HCT116 (cell line): ENCODE data around the gene ZNF600. TPM values are rescaled to one million over a fixed set of nuclear protein-coding genes. Genes with fewer than 3 reads are reported as not detected.
"Not testable (repeated sequence)": the region's sequence is repeated elsewhere in the genome, so short reads cannot be mapped to it uniquely, and the experiment has no call there.

Experiments
- ATAC-seq: fragments of 200-7000 bp; cut with Tn5 transposase; 2 replicates; pipeline ENCODE4 v1.9.1; 2020; ENCODE audit warnings: mild to moderate bottlenecking, moderate library complexity
- BruUV-seq: library from RNA; stranded (reverse); fragments of 400-500 nt; replicated peaks from 2 replicates; lab custom pipeline; 2021; lab: Mats Ljungman, UMichigan
- CTCF ChIA-PET: fragments of 300-600 bp; sonication (Branson Sonifier 250); formaldehyde crosslinking; loops from one replicate; lab custom pipeline; 2021; ENCODE audit warnings: antibody characterized with exemption; lab: Charles Lee
- POLR2A ChIA-PET: fragments of 300-600, 350-600 bp; sonication (Branson Sonifier 250); formaldehyde crosslinking; loops from one replicate; lab custom pipeline; 2021; ENCODE audit warnings: antibody characterized with exemption; lab: Charles Lee
- RAD21 ChIA-PET, 2 experiments: fragments of 300-600 bp; sonication (Branson Sonifier 250); formaldehyde crosslinking; loops; one replicate each; lab custom pipeline; 2023; ENCODE audit warnings: low total read pairs in 2 of 2; ENCODE audit not compliant: uncharacterized antibody in 2 of 2, unreplicated experiment in 2 of 2, low non-redundant PET in 1 of 2; lab: Charles Lee
- DNase-seq: peaks from one replicate; pipeline ENCODE4 v3.0.0-alpha.2; 2010; ENCODE audit warnings: low read depth, low spot score
- H2AFZ ChIP-seq: fragments of 200-600 bp; shearing (Covaris generic), sonication (generic); 2 replicates; pipeline ENCODE4 v1.6.1; 2017; ENCODE audit warnings: low read depth, mixed run types, mixed read lengths, antibody characterized with exemption, low read length; ENCODE audit not compliant: poor library complexity, severe bottlenecking
- H3K27ac ChIP-seq: 2 replicates; pipeline ENCODE4 v1.5.1; 2012; ENCODE audit warnings: low read depth, low read length
- H3K27me3 ChIP-seq: fragments of 200-600 bp; sonication (generic); 2 replicates; pipeline ENCODE4 v1.6.1; 2016; ENCODE audit warnings: mixed run types, low read length, mixed read lengths; ENCODE audit not compliant: insufficient read depth
- H3K36me3 ChIP-seq, 2 experiments: fragments of 200-500 bp in 1 of 2; fragments of 200-600 bp in 1 of 2; sonication (Bioruptor generic) in 1 of 2; sonication (generic) in 1 of 2; 2 replicates each; pipeline versions ENCODE4 v1.5.1 to v1.6.1; 2014 to 2016; ENCODE audit warnings: low read length in 2 of 2, inconsistent platforms in 1 of 2, mixed read lengths in 1 of 2, mixed run types in 1 of 2; ENCODE audit not compliant: insufficient read depth in 2 of 2, control insufficient read depth in 1 of 2
- H3K4me1 ChIP-seq, 2 experiments: fragments of 200-600 bp in 1 of 2; sonication (generic) in 1 of 2; 2 replicates each; pipeline versions ENCODE4 v1.5.1 to v1.6.1; 2012 to 2017; ENCODE audit warnings: low read length in 2 of 2, inconsistent platforms in 1 of 2, mild to moderate bottlenecking in 1 of 2, mixed read lengths in 1 of 2, mixed run types in 1 of 2, moderate library complexity in 1 of 2; ENCODE audit not compliant: insufficient read depth in 2 of 2, control insufficient read depth in 1 of 2
- H3K4me2 ChIP-seq: fragments of 200-600 bp; sonication (generic); 2 replicates; pipeline ENCODE4 v1.6.1; 2017; ENCODE audit warnings: mixed run types, low read length, mixed read lengths
- H3K4me3 ChIP-seq, 2 experiments: fragments of 200-600 bp in 1 of 2; sonication (generic) in 1 of 2; replicated peaks in 1 of 2; 2 replicates each; pipeline ENCODE4 v1.5.1; 2011 to 2016; ENCODE audit warnings: low read length in 2 of 2, control low read depth in 1 of 2, low read depth in 1 of 2, mild to moderate bottlenecking in 1 of 2, mixed read lengths in 1 of 2, mixed run types in 1 of 2
- H3K79me2 ChIP-seq: fragments of 200-600 bp; sonication (generic); 2 replicates; pipeline ENCODE4 v1.6.1; 2017; ENCODE audit warnings: mild to moderate bottlenecking, mixed run types, low read length, moderate library complexity, mixed read lengths; ENCODE audit not compliant: insufficient read depth
- H3K9ac ChIP-seq: fragments of 200-600 bp; sonication (generic); 2 replicates; pipeline ENCODE4 v1.6.1; 2016; ENCODE audit warnings: low read length, mixed read lengths
- H3K9me2 ChIP-seq: fragments of 200-600 bp; sonication (generic), shearing (Covaris generic); 2 replicates; pipeline ENCODE4 v1.6.1; 2017; ENCODE audit warnings: mixed run types, mild to moderate bottlenecking, moderate library complexity; ENCODE audit not compliant: insufficient read depth
- H3K9me3 ChIP-seq, 2 experiments: fragments of 200-500 bp in 1 of 2; fragments of 200-600 bp in 1 of 2; sonication (Bioruptor generic) in 1 of 2; sonication (generic) in 1 of 2; 2 replicates each; pipeline ENCODE4 v1.6.1; 2014 to 2017; ENCODE audit warnings: low read length in 2 of 2, mixed read lengths in 2 of 2, inconsistent platforms in 1 of 2, low read depth in 1 of 2, mild to moderate bottlenecking in 1 of 2, mixed run types in 1 of 2, moderate library complexity in 1 of 2; ENCODE audit not compliant: control insufficient read depth in 1 of 2, insufficient read depth in 1 of 2
- H4K20me1 ChIP-seq: fragments of 200-600 bp; sonication (generic), shearing (Covaris generic); 2 replicates; pipeline ENCODE4 v1.6.1; 2017; ENCODE audit warnings: mixed run types, mild to moderate bottlenecking, moderate library complexity; ENCODE audit not compliant: insufficient read depth
- ATF3 ChIP-seq: IDR thresholded peaks from 2 replicates; pipeline ENCODE4 v1.6.1; 2012
- CBX3 ChIP-seq: IDR thresholded peaks from 2 replicates; pipeline ENCODE4 v1.6.1; 2012; ENCODE audit warnings: low read depth
- CEBPB ChIP-seq: IDR thresholded peaks from 2 replicates; pipeline ENCODE4 v1.6.1; 2012; ENCODE audit warnings: low read depth
- CTCF ChIP-seq, 3 experiments: fragments of 200-600 bp in 1 of 3; sonication (generic) in 1 of 3; IDR thresholded peaks in 2 of 3; conservative IDR thresholded peaks in 1 of 3; 2 replicates each; pipeline ENCODE4 v1.5.1; 2012 to 2017; ENCODE audit warnings: low read depth in 2 of 3, low read length in 2 of 3, antibody characterized with exemption in 1 of 3, borderline replicate concordance in 1 of 3, control low read depth in 1 of 3, mild to moderate bottlenecking in 1 of 3, mixed read lengths in 1 of 3, mixed run types in 1 of 3, moderate library complexity in 1 of 3; ENCODE audit not compliant: insufficient read depth in 1 of 3
- ELF1 ChIP-seq: IDR thresholded peaks from 2 replicates; pipeline ENCODE4 v1.6.1; 2012; ENCODE audit warnings: low read depth, borderline replicate concordance
- EZH2 ChIP-seq: fragments of 200-600 bp; sonication (generic); IDR thresholded peaks from 2 replicates; pipeline ENCODE4 v1.6.1; 2017; ENCODE audit warnings: antibody characterized with exemption, mixed run types
- EZH2phosphoT487 ChIP-seq: fragments of 200-600 bp; IDR thresholded peaks from 2 replicates; pipeline ENCODE4 v1.6.1; 2018; ENCODE audit warnings: antibody characterized with exemption, borderline replicate concordance
- FOSL1 ChIP-seq: IDR thresholded peaks from 2 replicates; pipeline ENCODE4 v1.6.1; 2012; ENCODE audit warnings: low read depth
- POLR2A ChIP-seq: IDR thresholded peaks from 2 replicates; pipeline ENCODE4 v1.7.0; 2011; ENCODE audit warnings: borderline replicate concordance; ENCODE audit not compliant: insufficient read depth, insufficient read length; ENCODE audit errors: extremely low read depth
- SRF ChIP-seq: IDR thresholded peaks from 2 replicates; pipeline ENCODE4 v1.6.1; 2012; ENCODE audit warnings: low read depth
- TCF7L2 ChIP-seq: IDR thresholded peaks from 2 replicates; pipeline ENCODE4 v1.7.0; 2011; ENCODE audit warnings: borderline replicate concordance, inconsistent platforms; ENCODE audit not compliant: insufficient read depth, insufficient read length; ENCODE audit errors: extremely low read depth
- ZNF274 ChIP-seq: fragments of 200-500 bp; sonication (Bioruptor generic); IDR thresholded peaks from 2 replicates; pipeline ENCODE4 v1.6.1; 2014; ENCODE audit warnings: mild to moderate bottlenecking, low read depth, low read length, inconsistent platforms
- intact Hi-C: fragments of 100-400 bp; cut with micrococcal nuclease; formaldehyde crosslinking; loops from 2 replicates; pipeline ENCODE4 v1.10.0; 2022
- total RNA-seq: library from RNA; stranded (reverse); gene quantifications from one replicate; pipeline ENCODE4 v1.2.1, GENCODE V29; 2021; ENCODE audit not compliant: unreplicated experiment
- TF ChIP-seq, protein P1 (sequence below): IDR thresholded peaks from 2 replicates; pipeline ENCODE4 v1.6.1; 2012; ENCODE audit warnings: low read depth

Gene ZNF600
- total RNA-seq, 1 experiment from 2014 or later: 12.7 TPM

GRCh38 chr19:52741951-52742485 lies 44.6 kb downstream of the ZNF600 start:
- no peak overlapping the region for H3K4me3 ChIP-seq
- H2AFZ ChIP-seq: no peak overlapping the region
- no peak for TF ChIP-seq EZH2
- TF ChIP-seq ELF1: no peak
- TF ChIP-seq, protein P1, sequence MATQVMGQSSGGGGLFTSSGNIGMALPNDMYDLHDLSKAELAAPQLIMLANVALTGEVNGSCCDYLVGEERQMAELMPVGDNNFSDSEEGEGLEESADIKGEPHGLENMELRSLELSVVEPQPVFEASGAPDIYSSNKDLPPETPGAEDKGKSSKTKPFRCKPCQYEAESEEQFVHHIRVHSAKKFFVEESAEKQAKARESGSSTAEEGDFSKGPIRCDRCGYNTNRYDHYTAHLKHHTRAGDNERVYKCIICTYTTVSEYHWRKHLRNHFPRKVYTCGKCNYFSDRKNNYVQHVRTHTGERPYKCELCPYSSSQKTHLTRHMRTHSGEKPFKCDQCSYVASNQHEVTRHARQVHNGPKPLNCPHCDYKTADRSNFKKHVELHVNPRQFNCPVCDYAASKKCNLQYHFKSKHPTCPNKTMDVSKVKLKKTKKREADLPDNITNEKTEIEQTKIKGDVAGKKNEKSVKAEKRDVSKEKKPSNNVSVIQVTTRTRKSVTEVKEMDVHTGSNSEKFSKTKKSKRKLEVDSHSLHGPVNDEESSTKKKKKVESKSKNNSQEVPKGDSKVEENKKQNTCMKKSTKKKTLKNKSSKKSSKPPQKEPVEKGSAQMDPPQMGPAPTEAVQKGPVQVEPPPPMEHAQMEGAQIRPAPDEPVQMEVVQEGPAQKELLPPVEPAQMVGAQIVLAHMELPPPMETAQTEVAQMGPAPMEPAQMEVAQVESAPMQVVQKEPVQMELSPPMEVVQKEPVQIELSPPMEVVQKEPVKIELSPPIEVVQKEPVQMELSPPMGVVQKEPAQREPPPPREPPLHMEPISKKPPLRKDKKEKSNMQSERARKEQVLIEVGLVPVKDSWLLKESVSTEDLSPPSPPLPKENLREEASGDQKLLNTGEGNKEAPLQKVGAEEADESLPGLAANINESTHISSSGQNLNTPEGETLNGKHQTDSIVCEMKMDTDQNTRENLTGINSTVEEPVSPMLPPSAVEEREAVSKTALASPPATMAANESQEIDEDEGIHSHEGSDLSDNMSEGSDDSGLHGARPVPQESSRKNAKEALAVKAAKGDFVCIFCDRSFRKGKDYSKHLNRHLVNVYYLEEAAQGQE: no peak
- TF ChIP-seq POLR2A: no peak
- no peak for TF ChIP-seq CTCF (IDR thresholded peaks at IDR 0.05 in 2 of 3, conservative IDR thresholded peaks at IDR 0.05 in 1 of 3; ENCODE audit: borderline replicate concordance in 1 of 3, insufficient read depth in 1 of 3, low read depth in 2 of 3, low read length in 2 of 3)
- no peak for TF ChIP-seq CBX3
- no peak for TF ChIP-seq TCF7L2
- no peak for TF ChIP-seq ATF3
- TF ChIP-seq FOSL1: no peak
- TF ChIP-seq SRF: no peak
- TF ChIP-seq EZH2phosphoT487: no peak
- TF ChIP-seq ZNF274: no peak
- TF ChIP-seq CEBPB: no peak
- TF ChIP-seq, all 23 proteins: peak for 0
- Histone ChIP-seq H3K9ac (no peak overlapping the region), H3K79me2 (no peaks in the 10 kb centered on the region), H3K4me2 (no peak overlapping the region), H3K27ac (no peak overlapping the region), H4K20me1 (no peaks in the 10 kb centered on the region), H3K36me3 (no peaks in the 10 kb centered on the region), H3K4me1 (no peaks in the 10 kb centered on the region), H3K9me2 (no peaks in the 10 kb centered on the region), H3K9me3 (peaks cover under 1 to 5% of the 10 kb centered on the region in 2 experiments; a peak in 1 of 4 replicates), H3K27me3 (no peaks in the 10 kb centered on the region)
- CTCF ChIA-PET: no interaction called here
- POLR2A ChIA-PET: no interaction called here
- intact Hi-C loops: no loop called here
- no TSS peak for BruUV-seq
- DNase-seq (no peak), ATAC-seq (no peak)
- RAD21 ChIA-PET: no interaction called here

- intact Hi-C loops, H3K27me3 ChIP-seq, BruUV-seq, H4K20me1 ChIP-seq, CTCF ChIA-PET, H3K4me3 ChIP-seq, DNase-seq, ATAC-seq, H3K79me2 ChIP-seq, H3K9ac ChIP-seq, H2AFZ ChIP-seq, POLR2A ChIA-PET, H3K9me2 ChIP-seq, H3K4me1 ChIP-seq, RAD21 ChIA-PET, H3K4me2 ChIP-seq, H3K27ac ChIP-seq, H3K36me3 ChIP-seq, H3K9me3 ChIP-seq: not testable (repeated sequence)
These were observed 45.2 kb downstream of the ZNF600 start for GRCh38 chr19:52741371-52741770.
